HG02852 (cell line): ENCODE results near the gene MAGEA2.
"Not testable (repeated sequence)": the region's sequence is repeated elsewhere in the genome, so short reads cannot be mapped to it uniquely, and the experiment has no call there.

Experiments
- ATAC-seq: cut with Tn5 transposase; IDR thresholded peaks from one replicate; pipeline ENCODE4 v1.9.1; 2021; ENCODE audit warnings: mild to moderate bottlenecking, moderate library complexity; ENCODE audit not compliant: unreplicated experiment

The MAGEA2 gene

GRCh38 chrX:152713195-152713594 lies 40.4 kb downstream of the MAGEA2 start:
- not testable (repeated sequence) for ATAC-seq

GRCh38 chrX:152709173-152709572 lies 44.5 kb downstream of the MAGEA2 start, which contains the start of gene CSAG2:
CSAG2 (minus strand) TSS chrX:152709273; CDS start chrX:152709112, 161 bp downstream.
- ATAC-seq = not testable (repeated sequence)

GRCh38 chrX:152706500-152706899 lies 47.1 kb downstream of the MAGEA2 start:
- ATAC-seq = not testable (repeated sequence)

- not testable (repeated sequence) for ATAC-seq
These were observed 53.3 kb downstream of the MAGEA2 start for GRCh38 chrX:152700390-152700789.
